GM12878 (cell line): ENCODE results near the gene HOXA10.

Source experiments
- ATF7 ChIP-seq: fragments of 450-650 bp; IDR thresholded peaks from 2 replicates; pipeline ENCODE4 v1.6.1; 2016; ENCODE audit warnings: low read depth, mild to moderate bottlenecking
- CBX5 ChIP-seq: sonication (generic); IDR thresholded peaks from 2 replicates; pipeline ENCODE4 v1.6.1; 2016; ENCODE audit warnings: low read depth, moderate library complexity, mild to moderate bottlenecking, inconsistent platforms
- CREB1 ChIP-seq: IDR thresholded peaks from 2 replicates; pipeline ENCODE4 v1.6.1; 2012; ENCODE audit warnings: low read depth, mild to moderate bottlenecking, inconsistent platforms
- EP300 ChIP-seq, 2 experiments: fragments of 150-350 bp in 1 of 2; IDR thresholded peaks; 2 replicates each; pipeline ENCODE4 v1.6.1; 2011 to 2012; ENCODE audit warnings: low read depth in 2 of 2, low read length in 2 of 2, borderline replicate concordance in 1 of 2, improper control_type of control experiment in 1 of 2, inconsistent platforms in 1 of 2; ENCODE audit not compliant: control insufficient read depth in 1 of 2
- EZH2 ChIP-seq: IDR thresholded peaks from 2 replicates; pipeline ENCODE4 v1.6.1; 2012; ENCODE audit warnings: low read depth, mild to moderate bottlenecking, control low read depth, inconsistent platforms, low read length, borderline replicate concordance; ENCODE audit not compliant: control insufficient read depth
- POLR2A ChIP-seq: IDR thresholded peaks from 2 replicates; pipeline ENCODE4 v1.6.1; 2011; ENCODE audit warnings: low read depth, mild to moderate bottlenecking, low read length
- POLR2AphosphoS5 ChIP-seq: IDR thresholded peaks from 2 replicates; pipeline ENCODE4 v1.6.1; 2011; ENCODE audit warnings: mild to moderate bottlenecking, low read length, inconsistent platforms
- RBBP5 ChIP-seq: fragments of 200-600 bp; sonication (generic); conservative IDR thresholded peaks from 2 replicates; pipeline ENCODE4 v1.6.1; 2016
- RCOR1 ChIP-seq: conservative IDR thresholded peaks from 2 replicates; pipeline ENCODE4 v1.6.1; 2012; ENCODE audit warnings: low read depth, low read length, improper control_type of control experiment
- SIN3A ChIP-seq: IDR thresholded peaks from 2 replicates; pipeline ENCODE4 v1.6.1; 2012; ENCODE audit warnings: low read depth, low read length, improper control_type of control experiment
- ZSCAN29 ChIP-seq: fragments of 450-650 bp; IDR thresholded peaks from 2 replicates; pipeline ENCODE4 v1.6.1; 2017; ENCODE audit warnings: mild to moderate bottlenecking, moderate library complexity
- TF ChIP-seq, protein P1 (sequence below), 3 experiments: IDR thresholded peaks in 2 of 3; conservative IDR thresholded peaks in 1 of 3; 2 replicates each; pipeline ENCODE4 v1.5.1; 2011; ENCODE audit warnings: low read depth in 3 of 3, low read length in 3 of 3, mild to moderate bottlenecking in 3 of 3, control low read depth in 2 of 3, moderate library complexity in 2 of 3, inconsistent platforms in 1 of 3, mixed read lengths in 1 of 3; ENCODE audit not compliant: control insufficient read depth in 2 of 3, insufficient read depth in 1 of 3; ENCODE audit errors: extremely low read depth in 1 of 3

DNA sequence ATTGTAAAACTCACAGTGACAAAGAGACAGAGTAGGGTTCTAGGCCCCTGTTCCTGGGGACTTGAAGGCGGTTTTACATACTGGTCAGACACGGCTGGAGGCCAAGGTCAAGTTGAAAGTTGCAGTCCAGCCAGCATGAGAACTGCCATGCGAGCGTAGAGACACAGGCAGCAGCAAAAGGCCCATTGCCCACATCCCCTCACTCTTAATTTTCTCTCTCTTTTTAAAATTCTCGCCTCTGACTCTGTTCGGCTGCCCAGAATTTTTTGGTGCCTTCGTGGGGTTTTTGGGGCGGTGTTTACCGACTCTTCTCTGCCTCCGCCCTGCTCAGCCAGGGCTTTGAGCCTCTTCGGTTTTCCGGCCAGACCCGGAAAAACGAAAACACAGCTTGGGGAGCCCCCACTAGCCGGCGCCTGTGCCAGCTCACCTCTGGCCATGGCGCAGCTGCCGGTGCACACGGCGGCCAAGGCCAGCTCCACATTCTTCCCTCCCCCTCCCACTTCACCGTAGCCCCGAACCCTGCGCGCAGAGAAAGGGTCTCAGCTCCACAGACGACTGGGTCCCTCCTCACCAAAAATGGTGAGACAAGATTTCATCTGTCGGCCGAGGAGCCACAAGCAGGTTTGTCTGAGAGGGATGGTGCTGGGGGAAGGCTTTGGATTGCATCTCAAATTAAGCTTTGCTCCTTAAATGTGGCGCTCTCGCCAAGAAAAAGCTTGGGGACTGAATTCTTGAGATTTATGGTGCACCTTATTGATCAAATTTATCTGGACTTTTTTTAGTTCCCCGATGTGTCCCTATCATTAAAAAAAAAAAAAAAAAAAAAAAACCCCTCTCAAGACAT, 28.1 kb upstream of the HOXA10 start:
- no peak for TF ChIP-seq CBX5
- no peak for TF ChIP-seq CREB1
- TF ChIP-seq POLR2A, result no peak
- TF ChIP-seq, protein P1, sequence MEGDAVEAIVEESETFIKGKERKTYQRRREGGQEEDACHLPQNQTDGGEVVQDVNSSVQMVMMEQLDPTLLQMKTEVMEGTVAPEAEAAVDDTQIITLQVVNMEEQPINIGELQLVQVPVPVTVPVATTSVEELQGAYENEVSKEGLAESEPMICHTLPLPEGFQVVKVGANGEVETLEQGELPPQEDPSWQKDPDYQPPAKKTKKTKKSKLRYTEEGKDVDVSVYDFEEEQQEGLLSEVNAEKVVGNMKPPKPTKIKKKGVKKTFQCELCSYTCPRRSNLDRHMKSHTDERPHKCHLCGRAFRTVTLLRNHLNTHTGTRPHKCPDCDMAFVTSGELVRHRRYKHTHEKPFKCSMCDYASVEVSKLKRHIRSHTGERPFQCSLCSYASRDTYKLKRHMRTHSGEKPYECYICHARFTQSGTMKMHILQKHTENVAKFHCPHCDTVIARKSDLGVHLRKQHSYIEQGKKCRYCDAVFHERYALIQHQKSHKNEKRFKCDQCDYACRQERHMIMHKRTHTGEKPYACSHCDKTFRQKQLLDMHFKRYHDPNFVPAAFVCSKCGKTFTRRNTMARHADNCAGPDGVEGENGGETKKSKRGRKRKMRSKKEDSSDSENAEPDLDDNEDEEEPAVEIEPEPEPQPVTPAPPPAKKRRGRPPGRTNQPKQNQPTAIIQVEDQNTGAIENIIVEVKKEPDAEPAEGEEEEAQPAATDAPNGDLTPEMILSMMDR (IDR thresholded peaks at IDR 0.05 in 2 of 3, conservative IDR thresholded peaks at IDR 0.05 in 1 of 3; ENCODE audit: control insufficient read depth in 2 of 3, extremely low read depth in 1 of 3, insufficient read depth in 1 of 3, low read depth in 3 of 3, low read length in 3 of 3), result no peak
- TF ChIP-seq POLR2AphosphoS5, result no peak
- no peak for TF ChIP-seq RBBP5
- no peak for TF ChIP-seq RCOR1
- no peak for TF ChIP-seq SIN3A
- no peak for TF ChIP-seq EP300 (IDR thresholded peaks at IDR 0.05; ENCODE audit: borderline replicate concordance in 1 of 2, control insufficient read depth in 1 of 2, low read depth in 2 of 2, low read length in 2 of 2)
- TF ChIP-seq ZSCAN29, result no peak
- TF ChIP-seq EZH2, result no peak
- no peak for TF ChIP-seq ATF7
